Neuron (in vitro differentiated cells): ENCODE data around the gene ANKRD27.
"Not testable (repeated sequence)": the region's sequence is repeated elsewhere in the genome, so short reads cannot be mapped to it uniquely, and the experiment has no call there.

ENCODE experiments used
- H2AFZ ChIP-seq: one replicate; pipeline ENCODE4 v1.6.1; 2013; ENCODE audit warnings: low read depth, mild to moderate bottlenecking, inconsistent platforms, low read length, moderate library complexity
- H3K27me3 ChIP-seq: one replicate; pipeline ENCODE4 v1.6.1; 2013; ENCODE audit warnings: low read length; ENCODE audit not compliant: insufficient read depth
- H3K36me3 ChIP-seq: one replicate; pipeline ENCODE4 v1.6.1; 2013; ENCODE audit warnings: low read length; ENCODE audit not compliant: insufficient read depth
- H3K4me1 ChIP-seq: one replicate; pipeline ENCODE4 v1.6.1; 2013; ENCODE audit warnings: low read length; ENCODE audit not compliant: insufficient read depth
- H3K4me3 ChIP-seq: 2 replicates; pipeline ENCODE4 v1.5.1; 2013; ENCODE audit warnings: mild to moderate bottlenecking, low read length, moderate library complexity
- H3K9me3 ChIP-seq: one replicate; pipeline ENCODE4 v1.6.1; 2013; ENCODE audit warnings: low read length

ANKRD27 gene

DNA sequence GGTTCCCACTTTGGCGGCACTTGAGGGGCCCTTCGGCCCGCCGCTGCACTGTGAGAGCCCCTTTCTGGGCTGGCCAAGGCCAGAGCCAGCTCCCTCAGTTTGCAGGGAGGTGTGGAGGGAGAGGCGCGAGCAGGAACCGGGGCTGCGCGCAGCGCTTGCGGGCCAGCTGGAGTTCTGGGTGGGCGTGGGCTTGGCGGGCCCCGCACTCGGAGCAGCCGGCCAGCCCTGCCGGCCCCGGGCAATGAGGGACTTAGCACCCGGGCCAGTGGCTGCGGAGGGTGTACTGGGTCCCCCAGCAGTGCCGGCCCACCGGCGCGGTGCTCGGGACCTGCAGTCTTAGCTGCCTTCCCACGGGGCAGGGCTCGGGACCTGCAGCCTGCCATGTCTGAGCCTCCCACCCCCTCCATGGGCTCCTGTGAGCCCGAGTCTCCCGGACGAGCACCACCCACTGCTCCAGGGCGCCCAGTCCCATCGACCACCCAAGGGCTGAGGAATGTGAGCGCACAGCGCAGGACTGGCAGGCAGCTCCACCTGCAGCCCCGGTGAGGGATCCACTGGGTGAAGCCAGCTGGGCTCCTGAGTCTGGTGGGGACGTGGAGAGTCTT lies 103.4 kb downstream of the ANKRD27 start:
- not testable (repeated sequence) for H3K27me3 ChIP-seq, H3K36me3 ChIP-seq, H3K4me1 ChIP-seq, H3K4me3 ChIP-seq, H2AFZ ChIP-seq, H3K9me3 ChIP-seq

DNA sequence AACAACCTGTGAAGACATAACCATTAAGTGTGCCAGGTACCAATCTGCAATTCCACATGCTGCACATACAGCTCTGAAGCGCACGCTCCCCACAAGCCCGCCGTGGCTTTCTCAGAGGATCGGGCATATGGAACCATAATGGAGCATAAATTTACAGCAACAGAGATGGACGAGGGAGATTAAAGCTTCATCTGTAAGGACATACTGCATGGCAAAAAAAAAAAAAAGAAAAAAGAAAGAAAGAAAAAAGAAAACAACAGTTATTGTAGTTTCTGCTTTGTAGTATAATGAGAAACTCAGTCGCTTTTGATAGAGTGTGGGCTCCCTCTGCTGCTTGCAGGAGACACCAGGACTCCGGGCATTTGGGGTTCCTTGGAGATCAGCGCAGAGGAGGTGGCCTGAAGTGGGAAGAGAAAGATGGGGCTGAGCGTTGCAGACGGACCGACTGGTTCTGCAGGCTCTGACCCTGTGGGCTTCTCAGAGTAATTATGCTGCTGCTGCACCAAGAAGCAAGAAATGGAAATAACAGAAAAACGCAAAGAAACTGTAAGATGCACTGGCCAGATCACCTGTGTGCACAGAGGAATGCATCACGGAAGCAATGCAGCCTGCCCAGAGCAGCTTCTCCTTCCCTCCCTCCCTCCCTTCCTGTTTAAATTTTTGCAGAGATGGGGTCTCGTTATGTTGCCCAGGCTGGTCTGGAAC lies 104.7 kb downstream of the ANKRD27 start:
- H3K4me3 ChIP-seq = no peak overlapping the region
- no peaks in the 10 kb centered on the region for H3K9me3 ChIP-seq
- H3K36me3 ChIP-seq = no peaks in the 10 kb centered on the region
- H3K27me3 ChIP-seq = peaks cover 2% of the 10 kb centered on the region
- H2AFZ ChIP-seq = no peak overlapping the region
- H3K4me1 ChIP-seq = peaks cover 2% of the 10 kb centered on the region

DNA sequence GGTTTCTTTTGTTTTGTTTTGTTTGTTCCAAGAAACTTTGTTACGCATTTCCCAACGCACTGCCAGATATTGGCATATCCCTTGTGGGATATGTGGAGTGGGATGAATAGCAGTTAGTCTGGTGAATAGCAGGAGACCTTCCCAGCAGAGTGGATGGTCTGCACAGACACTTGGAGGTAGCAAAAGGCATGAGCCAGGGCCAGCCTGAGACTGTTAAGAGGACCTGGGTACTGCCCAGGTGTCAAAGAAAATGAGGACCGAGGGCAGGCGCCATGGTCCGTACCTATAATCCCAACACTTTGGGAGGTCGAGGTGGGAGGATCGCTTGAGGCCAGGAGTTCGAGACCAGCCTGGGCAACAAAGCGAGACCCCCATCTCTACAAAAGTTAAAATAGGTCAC lies 107.5 kb downstream of the ANKRD27 start:
- no peak overlapping the region for H2AFZ ChIP-seq
- H3K36me3 ChIP-seq = no peaks in the 10 kb centered on the region
- no peak overlapping the region for H3K4me3 ChIP-seq
- no peaks in the 10 kb centered on the region for H3K9me3 ChIP-seq
- H3K4me1 ChIP-seq = no peaks in the 10 kb centered on the region
- H3K27me3 ChIP-seq = peaks cover 2% of the 10 kb centered on the region

DNA sequence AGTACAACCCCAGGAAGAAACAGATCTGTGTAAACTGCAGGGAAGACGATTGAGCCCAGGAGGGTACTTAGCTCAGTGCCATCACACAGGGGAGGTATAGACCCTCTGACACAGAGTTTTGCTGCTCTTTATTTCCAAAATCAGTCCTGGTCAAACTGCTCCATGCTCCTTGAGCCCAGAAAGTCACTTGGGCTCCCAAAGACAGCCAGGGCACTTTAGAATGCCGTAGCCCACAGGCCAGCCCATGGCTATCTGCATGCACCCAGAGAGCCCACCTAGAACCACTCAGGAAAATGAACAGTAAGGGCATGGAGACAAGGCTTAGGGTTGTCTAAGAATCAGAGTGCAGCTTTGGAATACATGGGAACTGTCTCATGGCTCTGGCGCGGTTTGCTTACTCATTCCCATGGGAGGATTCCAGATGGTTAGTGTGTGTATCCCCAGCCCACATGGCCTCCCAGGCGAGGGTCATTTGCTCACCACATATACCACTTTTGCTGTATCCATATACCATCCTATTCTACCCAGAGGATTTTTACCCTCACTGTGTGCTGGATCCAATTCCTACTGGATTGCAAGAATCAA lies 108.6 kb downstream of the ANKRD27 start:
- H3K4me1 ChIP-seq = no peaks in the 10 kb centered on the region
- no peaks in the 10 kb centered on the region for H3K36me3 ChIP-seq
- no peak overlapping the region for H2AFZ ChIP-seq
- H3K4me3 ChIP-seq = no peak overlapping the region
- peaks cover 2% of the 10 kb centered on the region for H3K27me3 ChIP-seq
- no peaks in the 10 kb centered on the region for H3K9me3 ChIP-seq

DNA sequence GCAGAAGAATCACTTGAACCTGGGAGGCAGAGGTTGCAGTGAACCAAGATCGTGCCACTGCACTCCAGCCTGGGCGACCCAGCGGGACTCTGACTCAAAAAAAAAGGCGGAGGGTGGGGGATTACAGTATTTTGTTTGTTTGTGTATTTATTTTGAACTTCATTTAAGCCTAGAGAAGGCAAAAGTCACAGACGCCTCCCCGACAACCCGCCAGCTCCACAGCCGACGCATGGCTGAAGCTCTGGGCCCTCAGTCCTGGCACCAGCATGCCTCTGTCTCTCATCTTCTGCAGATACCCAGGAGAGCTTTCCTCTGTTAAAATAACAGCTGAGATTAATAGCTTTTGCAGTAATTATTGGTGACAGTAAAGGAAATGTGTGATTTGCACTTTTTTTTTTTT lies 111.2 kb downstream of the ANKRD27 start:
- peaks cover 2% of the 10 kb centered on the region for H3K27me3 ChIP-seq
- H3K4me1 ChIP-seq = peaks cover 2% of the 10 kb centered on the region
- no peaks in the 10 kb centered on the region for H3K36me3 ChIP-seq
- H3K9me3 ChIP-seq = no peaks in the 10 kb centered on the region
- H2AFZ ChIP-seq = no peak overlapping the region
- no peak overlapping the region for H3K4me3 ChIP-seq

DNA sequence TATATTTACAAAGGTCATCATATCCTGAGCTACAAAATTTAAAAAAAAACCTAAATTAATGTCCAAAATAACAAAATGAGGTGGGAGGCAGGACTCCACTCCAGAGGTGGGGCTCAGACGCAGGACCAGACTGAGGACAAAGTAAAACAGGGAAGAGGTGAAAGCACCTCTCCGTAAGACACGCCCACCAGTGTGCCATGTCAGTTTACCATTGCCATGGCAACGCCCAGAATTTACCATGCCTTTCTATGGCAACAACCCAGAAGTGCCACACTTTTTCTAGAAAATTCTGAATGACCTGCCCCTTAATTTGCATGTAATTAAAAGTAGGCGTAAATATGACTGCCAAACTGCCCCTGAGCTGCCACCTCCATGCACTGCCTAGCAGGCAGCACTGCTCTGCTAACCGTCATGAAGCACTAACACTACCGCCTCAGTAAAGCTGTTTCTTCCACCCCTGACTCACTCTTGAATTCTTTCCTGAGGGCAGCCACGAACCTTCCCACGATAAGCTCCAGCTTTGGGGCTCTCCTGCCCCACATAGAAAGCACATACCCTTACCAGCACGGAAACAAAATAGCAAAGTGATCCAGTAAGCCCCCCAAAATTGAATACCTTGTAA lies 116.3 kb downstream of the ANKRD27 start:
- H3K4me3 ChIP-seq = no peak overlapping the region
- H3K36me3 ChIP-seq = no peaks in the 10 kb centered on the region
- no peaks in the 10 kb centered on the region for H3K27me3 ChIP-seq
- H2AFZ ChIP-seq = no peak overlapping the region
- H3K4me1 ChIP-seq = peaks cover 4% of the 10 kb centered on the region
- H3K9me3 ChIP-seq = no peaks in the 10 kb centered on the region

DNA sequence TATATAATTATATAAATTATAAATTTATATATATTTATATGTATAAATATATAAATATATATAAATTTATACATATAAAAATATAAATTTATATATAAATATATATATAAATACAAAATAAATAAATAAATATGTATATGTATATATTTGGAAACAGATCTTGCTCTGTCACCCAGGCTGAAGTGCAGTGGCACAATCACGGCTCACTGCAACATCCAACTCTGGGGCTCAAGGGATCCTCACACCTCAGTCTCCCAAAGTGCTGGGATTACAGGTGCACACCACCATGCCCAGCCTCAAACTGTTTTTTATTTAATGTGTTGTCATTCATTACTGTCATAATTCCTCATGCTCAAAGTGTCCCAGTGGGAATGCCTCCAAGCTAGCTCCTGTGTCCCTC lies 119.2 kb downstream of the ANKRD27 start:
- H3K9me3 ChIP-seq = no peaks in the 10 kb centered on the region
- H2AFZ ChIP-seq = no peak overlapping the region
- H3K36me3 ChIP-seq = no peaks in the 10 kb centered on the region
- H3K4me3 ChIP-seq = no peak overlapping the region
- no peaks in the 10 kb centered on the region for H3K27me3 ChIP-seq
- H3K4me1 ChIP-seq = peaks cover 4% of the 10 kb centered on the region

DNA sequence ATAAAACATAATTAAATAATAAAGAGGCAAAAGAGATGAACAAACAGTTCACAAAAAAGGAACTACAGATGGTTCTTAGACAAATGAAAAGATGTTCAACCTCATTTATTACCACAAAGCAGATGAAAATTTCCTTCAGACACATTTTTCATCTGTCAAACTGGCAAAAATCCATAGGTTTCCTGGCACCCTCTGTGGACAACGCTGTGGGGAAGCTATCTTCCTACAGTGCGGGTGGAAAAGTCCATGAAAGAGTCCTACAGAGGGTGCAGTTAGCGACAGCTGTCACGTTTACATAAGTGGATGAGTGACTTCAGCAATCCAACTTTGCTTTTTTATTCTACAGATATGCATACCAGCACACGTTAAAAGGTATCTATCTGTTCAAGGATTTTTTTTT lies 124.3 kb downstream of the ANKRD27 start:
- Histone ChIP-seq H3K27me3 (no peaks in the 10 kb centered on the region), H3K4me3 (no peak overlapping the region), H2AFZ (no peak overlapping the region), H3K36me3 (no peaks in the 10 kb centered on the region), H3K4me1 (no peaks in the 10 kb centered on the region), H3K9me3 (no peaks in the 10 kb centered on the region)
